NCI-H146 treated with DMSO at 0.1 percent for 48 hours (cell line): ENCODE measurements around the gene PRR13.
A peak's percentile ranks its signal among the peaks of the same experiment; 100 is the strongest.
"Not testable (repeated sequence)": the region's sequence is repeated elsewhere in the genome, so short reads cannot be mapped to it uniquely, and the experiment has no call there.

Experiments used
- DNase-seq: peaks from one replicate; lab custom pipeline; 2025; ENCODE audit not compliant: unreplicated experiment; lab: John Stamatoyannopoulos, UW

The PRR13 gene, protein sequence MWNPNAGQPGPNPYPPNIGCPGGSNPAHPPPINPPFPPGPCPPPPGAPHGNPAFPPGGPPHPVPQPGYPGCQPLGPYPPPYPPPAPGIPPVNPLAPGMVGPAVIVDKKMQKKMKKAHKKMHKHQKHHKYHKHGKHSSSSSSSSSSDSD

DNA sequence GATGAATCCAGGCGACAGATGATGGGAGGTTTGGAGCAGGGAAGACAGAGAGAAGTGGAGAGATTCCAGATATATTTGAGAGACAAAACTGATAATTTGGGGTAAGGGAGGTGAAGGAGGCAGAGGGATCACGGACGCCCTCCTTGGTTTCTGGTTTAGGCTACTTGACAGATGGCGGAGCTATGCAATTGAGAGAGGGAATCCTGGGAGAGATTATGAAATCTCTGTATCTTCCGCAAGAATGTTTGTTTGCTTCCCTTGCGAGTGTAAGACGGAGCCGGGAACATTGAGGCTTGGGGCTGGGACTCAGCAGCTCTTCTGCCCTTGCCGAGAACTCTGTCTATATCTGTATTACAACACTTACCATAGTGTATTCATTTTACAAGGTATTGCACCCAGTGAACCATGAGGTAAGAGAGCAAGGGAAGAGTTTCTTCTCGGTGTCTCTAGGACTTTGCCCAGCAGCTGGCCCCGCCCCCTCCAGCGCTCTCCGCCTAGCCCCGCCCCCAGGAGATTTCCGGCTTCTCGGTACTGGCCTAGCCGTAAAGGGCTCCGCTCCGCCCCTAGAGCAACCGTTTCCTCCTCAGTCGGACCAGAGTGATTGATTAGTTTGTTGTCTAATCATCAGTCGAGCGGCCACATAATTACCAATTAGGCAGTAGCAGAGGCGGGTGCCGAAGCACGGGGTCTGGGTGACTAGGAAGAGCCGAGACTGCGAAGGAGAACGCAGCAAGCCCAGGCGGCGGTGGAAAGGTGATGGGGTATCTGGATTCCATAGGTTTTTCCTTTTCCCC is at the start of gene PRR13:
PRR13 (plus strand) TSS at position 695 of the 794 bp plus-strand sequence. CDS start 981 bp downstream, outside the sequence.
- peak; percentile 99 for DNase-seq

DNA sequence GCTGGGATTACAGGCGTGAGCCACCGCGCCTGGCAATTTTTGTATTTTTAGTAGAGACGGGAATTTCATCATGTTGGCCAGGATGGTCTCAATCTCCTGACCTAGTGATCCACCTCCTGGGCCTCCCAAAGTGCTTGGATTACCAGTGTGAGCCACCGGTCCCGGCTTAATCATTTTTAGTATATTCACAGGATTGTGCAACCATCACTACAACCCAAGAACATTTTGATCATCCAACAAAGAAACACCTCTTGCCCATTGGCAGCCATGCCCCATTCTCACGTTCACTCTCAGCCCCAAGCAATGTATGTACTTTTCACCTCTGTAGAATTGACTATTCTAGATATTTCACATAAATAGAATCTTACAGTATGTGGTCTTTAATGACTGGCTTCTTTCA is 41.6 kb upstream of the PRR13 start:
- no peak for DNase-seq

DNA sequence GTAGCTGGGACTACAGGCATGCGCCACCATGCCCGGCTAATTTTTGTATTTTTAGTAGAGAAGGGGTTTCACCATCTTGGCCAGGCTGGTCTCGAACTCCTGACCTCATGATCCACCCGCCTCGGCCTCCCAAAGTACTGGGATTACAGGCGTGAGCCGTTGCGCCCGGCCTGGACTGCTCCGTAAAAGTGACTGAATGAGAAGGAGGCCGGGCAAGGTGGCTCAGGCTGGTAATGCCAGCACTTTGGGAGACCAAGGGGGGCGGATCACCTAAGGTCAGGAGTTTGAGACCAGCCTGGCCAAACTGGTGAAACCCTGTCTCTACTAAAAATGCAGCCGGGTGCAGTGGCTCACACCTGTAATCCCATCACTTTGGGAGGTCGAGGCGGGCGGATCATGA is 39.2 kb upstream of the PRR13 start:
- DNase-seq, result not testable (repeated sequence)

DNA sequence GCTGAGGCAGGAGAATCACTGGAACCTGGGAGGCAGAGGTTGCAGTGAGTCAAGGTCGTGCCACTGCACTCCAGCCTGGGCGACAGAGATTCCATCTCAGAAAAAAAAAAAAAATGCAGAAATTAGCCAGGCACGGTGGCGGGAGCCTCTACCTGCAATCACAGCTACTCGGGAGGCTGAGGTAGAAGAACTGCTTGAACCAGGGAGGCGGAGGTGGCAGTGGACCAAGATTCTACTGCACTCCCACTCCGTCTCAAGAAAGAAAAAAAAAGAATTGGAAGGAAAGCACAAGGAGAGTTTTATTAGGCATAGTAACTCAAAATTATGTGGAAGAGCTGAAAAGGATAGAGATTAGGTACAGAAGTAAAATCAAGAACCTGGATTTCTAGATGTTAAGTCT is 38.7 kb upstream of the PRR13 start:
- DNase-seq, result no peak

DNA sequence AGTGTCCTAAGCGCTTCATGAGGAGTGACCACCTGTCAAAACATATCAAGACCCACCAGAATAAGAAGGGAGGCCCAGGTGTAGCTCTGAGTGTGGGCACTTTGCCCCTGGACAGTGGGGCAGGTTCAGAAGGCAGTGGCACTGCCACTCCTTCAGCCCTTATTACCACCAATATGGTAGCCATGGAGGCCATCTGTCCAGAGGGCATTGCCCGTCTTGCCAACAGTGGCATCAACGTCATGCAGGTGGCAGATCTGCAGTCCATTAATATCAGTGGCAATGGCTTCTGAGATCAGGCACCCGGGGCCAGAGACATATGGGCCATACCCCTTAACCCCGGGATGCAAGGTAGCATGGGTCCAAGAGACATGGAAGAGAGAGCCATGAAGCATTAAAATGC is 30.6 kb upstream of the PRR13 start:
- no peak for DNase-seq

DNA sequence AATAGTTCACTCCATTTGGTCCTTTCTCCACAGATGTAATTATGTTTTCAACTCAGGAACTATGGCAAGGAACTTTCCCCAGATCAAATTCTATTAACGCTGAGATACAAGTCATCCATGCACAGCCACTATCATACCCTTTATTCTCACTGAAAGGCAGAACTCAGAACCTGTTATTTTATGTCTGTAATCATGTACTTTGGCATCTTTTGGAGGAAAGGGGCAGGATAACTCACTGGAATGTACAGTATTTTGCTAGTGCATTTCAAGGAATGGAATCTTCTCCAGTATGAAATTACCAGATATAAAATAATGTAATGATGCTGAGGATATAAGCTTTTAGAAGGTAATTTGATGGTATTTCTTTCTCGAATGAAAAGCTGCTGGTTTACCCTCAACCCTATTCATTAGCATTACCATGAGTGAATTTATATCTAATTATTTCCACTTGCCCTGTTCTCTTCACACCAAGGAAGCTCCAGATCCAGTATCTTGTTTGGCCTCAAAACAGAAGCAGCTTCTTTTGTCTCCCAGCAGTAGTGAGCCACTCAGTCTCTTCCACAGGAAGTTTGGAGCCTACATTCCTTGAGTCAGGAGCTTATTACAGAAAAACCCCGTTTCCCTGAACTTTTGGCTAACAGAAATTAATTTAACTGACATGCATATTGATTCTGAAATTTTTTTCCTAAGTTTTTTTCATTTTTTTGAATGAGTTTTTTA is 27.9 kb upstream of the PRR13 start:
- DNase-seq, result no peak

DNA sequence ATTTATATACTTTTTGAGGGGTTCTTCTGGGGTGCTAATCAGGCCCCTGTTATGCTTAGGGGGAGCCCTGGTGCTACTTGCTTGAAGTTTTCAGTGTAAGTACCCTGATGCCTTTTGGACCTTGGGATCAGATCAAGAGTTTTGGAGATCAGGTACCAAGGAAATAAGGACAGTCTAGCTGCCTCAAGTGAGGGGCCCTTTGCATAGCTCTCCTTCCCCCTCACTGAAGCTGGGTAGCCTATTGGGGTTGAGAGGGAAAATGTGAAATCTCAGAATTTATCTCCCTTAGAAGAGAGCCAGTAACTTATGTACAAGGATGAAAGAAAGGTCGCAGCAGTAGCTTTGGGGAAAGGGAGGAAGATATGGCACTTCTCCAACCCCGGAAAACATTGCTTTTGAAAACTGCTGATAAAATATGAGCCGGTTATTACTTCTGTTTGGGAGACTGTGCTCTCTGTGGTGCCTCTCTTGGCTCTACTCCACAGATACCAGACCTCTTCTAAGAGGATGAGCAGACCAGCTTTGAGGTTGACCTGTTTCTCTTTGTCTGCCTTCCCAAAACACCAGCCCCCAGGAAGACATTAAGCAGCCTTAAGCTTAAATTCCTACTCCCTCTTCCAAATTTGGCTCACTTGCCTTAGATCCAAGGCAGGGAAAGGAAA is 26.6 kb upstream of the PRR13 start:
- no peak for DNase-seq

DNA sequence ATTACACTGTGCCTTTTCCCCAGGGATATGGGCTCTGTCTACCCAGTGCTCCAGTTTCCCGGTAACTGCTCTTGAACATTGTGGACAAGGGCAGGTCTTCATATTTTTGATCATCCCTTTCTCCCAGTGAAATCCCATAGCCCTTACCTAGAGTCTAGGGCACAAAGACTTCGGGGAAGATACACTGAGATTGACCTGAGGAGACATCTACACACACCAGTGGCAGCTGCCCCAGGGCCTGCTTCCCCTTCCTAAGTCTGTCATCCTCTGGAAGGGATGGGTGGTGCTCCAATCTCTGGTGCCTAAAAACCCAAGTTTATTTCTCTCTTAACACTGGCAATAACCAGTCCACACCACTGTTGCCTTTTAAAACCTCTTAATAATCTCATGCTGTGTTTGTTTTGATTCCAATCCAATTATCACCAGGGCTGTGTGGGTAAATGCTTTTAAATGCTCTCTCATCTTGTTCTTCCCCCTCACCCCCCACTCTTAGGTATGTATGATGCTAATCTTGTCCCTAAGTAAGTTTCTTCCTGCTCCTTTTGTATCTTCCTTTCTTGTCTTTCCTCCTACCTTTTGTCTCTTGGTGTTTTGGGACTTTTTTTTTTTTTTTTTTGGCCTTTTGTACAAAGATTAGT is 25.7 kb upstream of the PRR13 start:
- DNase-seq, result peak; percentile 19

DNA sequence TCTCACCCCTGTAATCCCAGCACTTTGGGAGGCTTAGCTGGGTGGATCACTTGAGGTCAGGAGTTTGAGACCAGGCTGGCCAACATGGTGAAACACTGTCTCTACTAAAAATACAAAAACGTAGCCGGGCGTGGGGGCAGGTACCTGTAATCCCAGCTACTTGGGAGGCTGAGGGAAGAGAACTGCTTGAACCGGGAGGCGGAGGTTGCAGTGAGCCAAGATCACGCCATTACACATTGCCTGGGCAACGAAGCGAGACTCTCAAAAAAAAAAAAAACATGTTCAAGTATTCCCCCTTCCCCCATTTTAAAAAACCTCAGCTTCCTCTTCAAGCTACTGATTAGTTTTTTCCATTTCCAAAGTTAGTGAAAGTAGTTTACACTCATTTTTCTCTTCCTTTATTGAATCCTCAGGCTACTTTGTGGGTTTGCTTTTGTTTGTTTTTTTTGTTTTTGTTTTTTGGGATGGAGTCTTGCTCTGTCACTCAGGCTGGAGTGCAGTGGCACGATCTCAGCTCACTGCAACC is 24.2 kb upstream of the PRR13 start:
- DNase-seq, result not testable (repeated sequence)

DNA sequence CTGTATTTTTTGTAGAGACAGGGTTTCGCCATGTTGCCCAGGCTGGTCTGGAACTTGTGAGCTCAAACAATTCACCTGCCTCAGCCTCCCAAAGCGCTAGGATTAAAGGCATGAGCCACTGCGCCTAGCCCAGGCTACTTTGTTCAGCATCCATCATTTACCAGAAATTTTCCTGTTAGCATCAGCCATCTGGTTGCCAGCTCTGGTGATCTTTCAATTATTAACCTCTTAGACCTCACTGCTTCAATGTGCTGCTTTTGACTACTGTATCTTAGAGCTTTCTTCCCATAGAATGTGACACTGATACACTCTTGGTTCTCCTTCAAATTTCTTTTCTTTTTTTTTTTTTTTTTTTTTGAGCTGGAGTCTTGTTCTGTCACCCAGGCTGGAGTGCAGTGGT is 23.3 kb upstream of the PRR13 start:
- DNase-seq, result no peak

DNA sequence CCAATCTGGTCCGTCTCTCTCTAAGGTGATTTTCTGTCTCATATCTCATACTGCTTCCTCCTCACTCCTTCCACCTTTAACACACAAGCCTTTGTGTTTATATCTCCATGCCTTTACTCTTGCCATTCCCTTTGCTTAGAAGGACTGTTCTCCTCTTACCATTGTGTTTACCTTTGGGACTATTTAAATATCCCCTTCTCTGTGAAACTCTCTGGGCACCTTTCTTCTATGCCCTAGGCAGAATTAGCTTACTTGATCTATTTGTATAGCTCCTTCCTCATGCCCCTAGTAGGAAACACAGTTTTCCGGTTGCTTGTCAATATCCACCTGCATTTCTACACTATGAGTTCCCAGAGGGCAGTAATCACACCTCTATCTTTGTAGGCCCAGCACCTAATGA is 21.8 kb upstream of the PRR13 start:
- peak; percentile 11 for DNase-seq

DNA sequence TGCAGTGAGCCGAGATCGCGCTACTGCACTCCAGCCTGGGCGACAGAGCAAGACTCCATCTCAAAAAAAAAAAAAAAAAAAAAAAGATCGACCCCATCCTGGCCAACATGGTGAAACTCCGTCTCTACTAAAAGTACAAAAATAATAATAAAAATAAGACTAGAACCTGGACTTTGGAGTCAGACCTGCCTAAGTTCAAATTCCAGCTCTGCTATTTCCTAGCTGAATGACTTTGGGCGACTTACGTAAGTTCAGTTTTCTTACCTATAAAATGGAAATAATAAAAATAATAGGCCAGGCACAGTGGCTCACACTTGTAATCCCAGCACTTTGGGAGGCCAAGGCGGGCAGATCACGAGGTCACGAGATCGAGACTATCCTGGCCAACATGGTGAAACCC is 19.3 kb upstream of the PRR13 start:
- not testable (repeated sequence) for DNase-seq

DNA sequence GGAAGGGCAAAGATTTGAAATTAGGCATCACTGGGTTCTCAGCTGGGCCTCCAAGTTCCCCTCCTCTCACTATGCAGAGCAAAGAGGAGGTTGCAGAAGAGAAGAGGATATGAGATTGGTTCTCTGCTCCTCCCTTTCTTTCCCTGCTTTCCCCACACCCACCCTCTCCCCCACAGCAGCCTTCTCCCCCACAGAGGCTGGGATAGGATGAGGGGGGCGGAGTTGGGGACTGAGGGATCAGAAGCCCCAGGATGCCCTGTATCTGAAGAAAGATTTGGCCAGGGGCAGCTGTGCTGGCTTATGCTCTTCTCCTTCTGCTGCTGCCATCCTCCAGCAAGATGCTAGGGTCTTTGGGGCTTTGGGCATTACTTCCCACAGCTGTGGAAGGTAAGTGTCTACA is 17.9 kb upstream of the PRR13 start, which contains the start of gene AMHR2:
AMHR2 (plus strand) TSS at position 259 of the 400 bp plus-strand sequence; CDS start at position 339, 80 bp downstream.
- DNase-seq, result no peak

DNA sequence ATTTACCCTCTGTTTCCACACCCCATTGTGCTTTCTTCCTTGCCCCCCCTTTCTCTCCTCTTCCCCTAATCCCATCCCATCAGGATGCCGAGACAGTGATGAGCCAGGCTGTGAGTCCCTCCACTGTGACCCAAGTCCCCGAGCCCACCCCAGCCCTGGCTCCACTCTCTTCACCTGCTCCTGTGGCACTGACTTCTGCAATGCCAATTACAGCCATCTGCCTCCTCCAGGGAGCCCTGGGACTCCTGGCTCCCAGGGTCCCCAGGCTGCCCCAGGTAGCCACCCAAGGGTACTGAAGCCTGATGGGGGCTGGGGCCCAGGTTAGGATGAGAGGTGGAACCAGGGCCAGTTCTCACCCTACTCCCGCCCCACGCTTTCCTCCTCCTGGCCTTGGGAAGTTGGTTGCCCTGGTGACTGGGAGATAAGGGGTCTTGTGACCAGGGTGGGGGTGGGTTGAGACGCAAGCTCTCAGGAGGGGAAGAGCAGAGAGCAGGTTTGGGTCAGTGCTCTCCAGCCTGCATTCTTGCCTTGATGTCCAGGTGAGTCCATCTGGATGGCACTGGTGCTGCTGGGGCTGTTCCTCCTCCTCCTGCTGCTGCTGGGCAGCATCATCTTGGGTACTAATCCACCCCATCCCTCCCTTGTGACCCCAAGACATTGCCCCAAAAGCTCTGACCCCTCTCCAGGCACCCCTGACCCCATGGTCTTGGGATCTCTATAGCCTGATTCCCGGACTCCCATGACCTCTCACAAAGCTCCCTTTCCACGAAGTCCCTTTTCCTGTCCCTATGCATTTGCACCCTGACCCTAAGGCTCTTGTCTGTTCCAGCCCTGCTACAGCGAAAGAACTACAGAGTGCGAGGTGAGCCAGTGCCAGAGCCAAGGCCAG is 16.7 kb upstream of the PRR13 start:
- DNase-seq, result no peak

DNA sequence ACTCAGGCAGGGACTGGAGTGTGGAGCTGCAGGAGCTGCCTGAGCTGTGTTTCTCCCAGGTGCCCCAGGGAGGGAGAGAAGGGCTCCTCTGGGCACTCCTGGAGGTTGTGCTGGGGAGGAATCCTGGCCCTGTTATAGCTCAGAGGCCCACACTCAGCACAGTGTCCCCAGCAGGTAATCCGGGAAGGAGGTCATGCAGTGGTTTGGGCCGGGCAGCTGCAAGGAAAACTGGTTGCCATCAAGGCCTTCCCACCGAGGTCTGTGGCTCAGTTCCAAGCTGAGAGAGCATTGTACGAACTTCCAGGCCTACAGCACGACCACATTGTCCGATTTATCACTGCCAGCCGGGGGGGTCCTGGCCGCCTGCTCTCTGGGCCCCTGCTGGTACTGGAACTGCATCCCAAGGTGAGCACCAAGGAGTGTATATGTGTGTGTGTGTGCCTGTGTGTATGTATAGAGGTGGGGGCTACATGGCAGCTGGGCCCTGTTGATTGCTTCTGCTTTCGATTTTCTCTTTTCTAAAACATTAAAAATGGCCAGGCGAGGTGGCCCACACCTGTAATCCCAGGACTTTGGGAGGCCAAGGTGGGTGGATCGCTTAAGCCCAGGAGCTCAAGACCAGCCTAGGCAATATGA is 15.9 kb upstream of the PRR13 start:
- DNase-seq, result no peak

DNA sequence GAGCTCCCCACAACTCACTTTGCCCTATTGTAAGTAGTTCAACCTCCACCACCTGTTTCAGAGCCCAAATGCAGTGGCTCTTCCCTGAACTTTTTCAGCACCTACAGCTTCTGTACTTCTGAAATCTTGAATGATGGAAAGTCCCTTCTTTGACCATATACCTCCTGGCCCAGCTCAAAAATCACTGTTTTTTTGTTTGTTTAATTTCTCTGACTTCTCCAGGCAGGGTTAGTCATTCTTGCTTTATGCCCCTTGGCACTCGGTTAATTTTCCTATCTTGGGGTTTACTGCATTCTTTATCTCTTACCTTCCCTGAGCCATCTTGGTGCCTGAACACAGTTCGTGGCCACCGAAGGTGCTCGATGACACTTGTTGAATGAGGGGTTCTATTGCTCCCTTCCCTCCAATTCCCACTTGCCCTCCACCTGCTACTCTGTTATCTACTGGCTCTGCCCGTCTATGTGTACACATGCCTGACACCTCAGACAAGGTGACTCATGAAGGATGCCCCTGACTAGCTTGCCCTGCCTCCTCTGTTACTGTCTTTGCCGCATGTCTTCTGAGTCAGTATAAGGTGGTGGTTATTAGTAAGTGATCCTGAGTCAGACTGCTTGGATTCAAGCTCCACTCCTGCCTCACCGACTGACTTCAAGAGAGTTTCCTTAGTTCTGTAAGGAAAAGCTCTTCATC is 13.5 kb upstream of the PRR13 start:
- no peak for DNase-seq

DNA sequence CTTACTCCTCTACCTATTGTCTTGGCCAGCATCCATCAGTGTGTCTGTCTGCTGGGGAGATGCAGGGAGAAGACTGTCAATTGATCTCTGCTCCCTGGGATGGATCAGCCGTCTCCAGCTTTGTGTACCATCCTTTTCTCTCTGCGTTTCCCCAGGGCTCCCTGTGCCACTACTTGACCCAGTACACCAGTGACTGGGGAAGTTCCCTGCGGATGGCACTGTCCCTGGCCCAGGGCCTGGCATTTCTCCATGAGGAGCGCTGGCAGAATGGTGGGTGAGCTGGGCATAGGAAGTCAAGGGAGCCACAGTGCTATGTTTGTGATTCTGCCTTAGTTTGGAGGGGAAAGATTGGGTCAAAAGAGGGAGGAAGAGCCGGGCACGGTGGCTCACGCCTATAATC is 12.8 kb upstream of the PRR13 start:
- DNase-seq, result no peak

DNA sequence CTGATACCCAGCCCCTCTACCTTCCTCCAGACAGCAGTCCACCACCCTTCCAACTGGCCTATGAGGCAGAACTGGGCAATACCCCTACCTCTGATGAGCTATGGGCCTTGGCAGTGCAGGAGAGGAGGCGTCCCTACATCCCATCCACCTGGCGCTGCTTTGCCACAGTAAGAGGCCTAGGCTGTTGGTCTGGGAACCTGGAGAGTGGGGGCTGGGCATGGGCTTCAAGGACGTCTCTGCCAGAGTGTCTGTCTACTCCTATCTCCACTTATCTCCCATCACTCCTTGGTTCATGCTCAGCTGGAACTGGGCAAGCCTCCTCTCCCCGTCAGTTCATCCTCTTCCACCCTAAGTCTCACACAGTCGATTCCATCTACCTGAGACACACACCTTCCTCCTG is 11.4 kb upstream of the PRR13 start:
- no peak for DNase-seq

DNA sequence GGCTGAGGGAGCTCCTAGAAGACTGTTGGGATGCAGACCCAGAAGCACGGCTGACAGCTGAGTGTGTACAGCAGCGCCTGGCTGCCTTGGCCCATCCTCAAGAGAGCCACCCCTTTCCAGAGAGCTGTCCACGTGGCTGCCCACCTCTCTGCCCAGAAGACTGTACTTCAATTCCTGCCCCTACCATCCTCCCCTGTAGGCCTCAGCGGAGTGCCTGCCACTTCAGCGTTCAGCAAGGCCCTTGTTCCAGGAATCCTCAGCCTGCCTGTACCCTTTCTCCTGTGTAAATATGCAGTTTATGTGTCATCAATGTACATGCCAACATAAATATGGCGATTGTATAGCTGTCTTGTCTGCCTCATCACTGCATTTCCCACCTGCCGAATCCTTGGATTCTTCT is 10.3 kb upstream of the PRR13 start:
- DNase-seq, result no peak
